A673 (cell line): ENCODE measurements around the gene C2CD2L. TPM values are rescaled to one million over a fixed set of nuclear protein-coding genes. Genes with fewer than 3 reads are reported as not detected.

ENCODE experiments used
- BruUV-seq: library from RNA; stranded (reverse); fragments of 400-500 nt; replicated peaks from 2 replicates; lab custom pipeline; 2021; lab: Mats Ljungman, UMichigan
- CTCF ChIA-PET: fragments of 300-600 bp; sonication (Branson Sonifier 250); formaldehyde crosslinking; loops from one replicate; lab custom pipeline; 2022; ENCODE audit warnings: antibody characterized with exemption; lab: Charles Lee
- POLR2A ChIA-PET: fragments of 300-600 bp; sonication (Branson Sonifier 250); formaldehyde crosslinking; loops from one replicate; lab custom pipeline; 2022; ENCODE audit warnings: antibody characterized with exemption; ENCODE audit not compliant: low non-redundant PET; lab: Charles Lee
- DNase-seq: peaks from one replicate; pipeline ENCODE4 v3.0.0-alpha.2; 2015; ENCODE audit warnings: low spot score
- H3K27ac ChIP-seq: fragments of 200-600 bp; sonication (generic); 2 replicates; pipeline ENCODE4 v1.5.1; 2016; ENCODE audit warnings: mixed run types, low read depth, mild to moderate bottlenecking, mixed read lengths, antibody characterized with exemption, low read length; ENCODE audit not compliant: poor library complexity, severe bottlenecking
- H3K27me3 ChIP-seq: fragments of 200-600 bp; sonication (generic); replicated peaks from 2 replicates; pipeline ENCODE4 v1.6.1; 2017; ENCODE audit warnings: mixed run types, low read depth, mild to moderate bottlenecking, mixed read lengths, antibody characterized with exemption, low read length; ENCODE audit not compliant: insufficient read depth, poor library complexity
- H3K36me3 ChIP-seq: fragments of 200-600 bp; sonication (generic); 2 replicates; pipeline ENCODE4 v1.6.1; 2016; ENCODE audit warnings: mixed run types, mild to moderate bottlenecking, mixed read lengths, antibody characterized with exemption, low read length; ENCODE audit not compliant: insufficient read depth, poor library complexity, severe bottlenecking
- H3K4me1 ChIP-seq: fragments of 200-600 bp; sonication (generic); 2 replicates; pipeline ENCODE4 v1.6.1; 2017; ENCODE audit warnings: mixed run types, mild to moderate bottlenecking, mixed read lengths, antibody characterized with exemption, low read length; ENCODE audit not compliant: insufficient read depth, poor library complexity, severe bottlenecking
- H3K4me3 ChIP-seq: fragments of 200-600 bp; sonication (generic); 2 replicates; pipeline ENCODE4 v1.5.1; 2016; ENCODE audit warnings: low read depth, mixed run types, mild to moderate bottlenecking, mixed read lengths, low read length; ENCODE audit not compliant: poor library complexity, severe bottlenecking
- H3K9me3 ChIP-seq: fragments of 200-600 bp; sonication (generic); 2 replicates; pipeline ENCODE4 v1.6.1; 2016; ENCODE audit warnings: mixed run types, low read depth, mild to moderate bottlenecking, mixed read lengths, antibody characterized with exemption, low read length; ENCODE audit not compliant: poor library complexity, severe bottlenecking
- EZH2 ChIP-seq: fragments of 200-600 bp; sonication (generic); IDR thresholded peaks from 2 replicates; pipeline ENCODE4 v1.6.1; 2017; ENCODE audit warnings: borderline replicate concordance, low read depth, mild to moderate bottlenecking, mixed read lengths, antibody characterized with exemption, low read length; ENCODE audit not compliant: poor library complexity, severe bottlenecking
- intact Hi-C: fragments of 100-400 bp; cut with micrococcal nuclease; formaldehyde crosslinking; loops from one replicate; pipeline ENCODE4 v1.10.0; 2022; ENCODE audit not compliant: unreplicated experiment
- total RNA-seq: library from RNA; stranded (reverse); gene quantifications from 2 replicates; pipeline ENCODE4 v1.2.3, GENCODE V29; 2021
- TF ChIP-seq, protein P1 (sequence below): fragments of 300-800, 200-600 bp; sonication (generic); conservative IDR thresholded peaks from 2 replicates; pipeline ENCODE4 v1.5.1; 2017; ENCODE audit warnings: low read depth, mild to moderate bottlenecking, antibody characterized with exemption, low read length, moderate library complexity, mixed read lengths

C2CD2L gene
- total RNA-seq, 1 experiment from 2014 or later = 17.8 TPM

DNA sequence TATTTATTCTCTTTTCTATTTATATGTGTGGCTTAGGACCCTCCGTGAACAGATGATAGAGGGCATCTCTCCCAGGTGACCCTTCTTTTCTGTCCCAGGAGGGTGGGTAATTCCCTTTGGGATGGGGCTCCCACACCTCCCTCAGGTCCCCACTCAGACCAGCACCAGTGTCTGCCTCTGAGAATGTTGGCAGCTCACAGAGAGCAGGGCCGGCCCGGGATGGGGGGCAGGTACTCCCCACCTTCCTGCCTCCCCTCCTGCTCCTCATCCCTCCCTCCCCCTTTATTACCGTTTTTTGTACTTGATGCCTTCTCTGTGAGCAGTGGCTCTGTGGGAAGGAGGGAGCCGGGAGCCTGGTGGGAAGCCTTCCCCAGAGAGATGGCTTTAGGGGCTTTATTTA is 9.5 kb downstream of the C2CD2L start:
- Histone ChIP-seq H3K4me3 (no peak overlapping the region), H3K27ac (no peak overlapping the region), H3K4me1 (peaks cover 6% of the 10 kb centered on the region), H3K36me3 (peaks cover 21% of the 10 kb centered on the region), H3K9me3 (no peaks in the 10 kb centered on the region), H3K27me3 (no peaks in the 10 kb centered on the region)
- intact Hi-C loops = no loop called here
- POLR2A ChIA-PET = no interaction called here
- no TSS peak for BruUV-seq
- TF ChIP-seq, protein P1, sequence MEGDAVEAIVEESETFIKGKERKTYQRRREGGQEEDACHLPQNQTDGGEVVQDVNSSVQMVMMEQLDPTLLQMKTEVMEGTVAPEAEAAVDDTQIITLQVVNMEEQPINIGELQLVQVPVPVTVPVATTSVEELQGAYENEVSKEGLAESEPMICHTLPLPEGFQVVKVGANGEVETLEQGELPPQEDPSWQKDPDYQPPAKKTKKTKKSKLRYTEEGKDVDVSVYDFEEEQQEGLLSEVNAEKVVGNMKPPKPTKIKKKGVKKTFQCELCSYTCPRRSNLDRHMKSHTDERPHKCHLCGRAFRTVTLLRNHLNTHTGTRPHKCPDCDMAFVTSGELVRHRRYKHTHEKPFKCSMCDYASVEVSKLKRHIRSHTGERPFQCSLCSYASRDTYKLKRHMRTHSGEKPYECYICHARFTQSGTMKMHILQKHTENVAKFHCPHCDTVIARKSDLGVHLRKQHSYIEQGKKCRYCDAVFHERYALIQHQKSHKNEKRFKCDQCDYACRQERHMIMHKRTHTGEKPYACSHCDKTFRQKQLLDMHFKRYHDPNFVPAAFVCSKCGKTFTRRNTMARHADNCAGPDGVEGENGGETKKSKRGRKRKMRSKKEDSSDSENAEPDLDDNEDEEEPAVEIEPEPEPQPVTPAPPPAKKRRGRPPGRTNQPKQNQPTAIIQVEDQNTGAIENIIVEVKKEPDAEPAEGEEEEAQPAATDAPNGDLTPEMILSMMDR = no peak
- TF ChIP-seq EZH2 = no peak
- no peak for DNase-seq
- CTCF ChIA-PET = no interaction called here

DNA sequence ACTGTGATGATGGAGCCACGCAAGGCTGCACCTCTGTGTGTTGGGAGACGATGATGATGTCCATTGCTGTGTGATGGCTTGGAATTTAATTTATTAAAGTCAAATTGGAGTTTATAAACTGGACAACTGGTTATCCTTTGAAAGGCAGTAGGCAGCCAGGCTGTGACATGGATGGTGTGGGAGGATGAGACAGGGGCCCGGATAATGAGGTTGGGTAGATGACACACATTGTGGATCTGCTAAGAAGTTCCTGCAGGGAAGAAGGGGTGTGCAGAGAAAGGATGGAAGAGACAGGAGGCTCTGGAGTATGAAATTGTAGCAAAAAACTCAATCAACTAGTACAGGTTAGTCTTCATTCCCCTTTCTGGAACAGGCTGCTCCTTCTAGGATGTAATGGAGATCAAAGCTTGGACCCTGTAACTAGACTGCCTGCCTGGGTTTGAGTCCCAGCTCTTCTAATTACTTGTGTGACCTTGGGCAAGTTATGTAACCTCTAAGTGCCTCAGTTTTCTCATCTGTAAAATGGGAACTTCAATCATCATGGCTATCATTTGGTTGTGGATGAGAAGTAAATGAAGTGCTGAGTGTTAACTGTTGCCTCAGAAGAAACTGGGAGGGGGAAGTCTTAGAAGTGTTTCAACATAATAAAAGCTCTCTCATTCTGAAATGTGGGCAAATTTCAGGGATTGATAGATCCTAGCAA is 10.0 kb downstream of the C2CD2L start:
- Histone ChIP-seq H3K27me3 (no peaks in the 10 kb centered on the region), H3K4me3 (no peak overlapping the region), H3K9me3 (no peaks in the 10 kb centered on the region), H3K27ac (no peak overlapping the region), H3K36me3 (peaks cover 18% of the 10 kb centered on the region), H3K4me1 (peaks cover 7% of the 10 kb centered on the region)
- intact Hi-C loops = no loop called here
- DNase-seq = no peak
- no TSS peak for BruUV-seq
- TF ChIP-seq, protein P1 = no peak
- no peak for TF ChIP-seq EZH2
- CTCF ChIA-PET = no interaction called here
- POLR2A ChIA-PET = no interaction called here

DNA sequence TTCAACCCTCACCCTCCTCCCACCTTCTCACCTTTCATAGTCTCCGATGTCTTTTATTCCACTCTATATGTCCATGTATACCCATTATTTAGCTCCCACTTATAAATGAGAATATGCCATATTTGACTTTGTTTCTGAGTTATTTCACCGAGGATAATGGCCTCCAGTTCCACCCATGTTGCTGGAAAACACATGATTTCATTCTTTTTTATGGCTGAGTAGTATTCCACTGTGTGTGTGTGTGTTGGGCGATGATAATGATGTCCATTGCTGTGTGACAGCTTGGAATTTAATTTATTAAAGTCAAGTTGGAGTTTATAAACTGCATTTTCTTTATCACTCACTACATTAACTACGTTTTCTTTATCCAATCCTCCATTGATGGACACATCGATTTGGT is 11.1 kb downstream of the C2CD2L start:
- no TSS peak for BruUV-seq
- H3K27ac ChIP-seq = no peak overlapping the region
- no peaks in the 10 kb centered on the region for H3K9me3 ChIP-seq
- intact Hi-C loops = no loop called here
- POLR2A ChIA-PET = no interaction called here
- CTCF ChIA-PET = no interaction called here
- no peaks in the 10 kb centered on the region for H3K27me3 ChIP-seq
- peaks cover 14% of the 10 kb centered on the region for H3K36me3 ChIP-seq
- DNase-seq = no peak
- H3K4me1 ChIP-seq = peaks cover 14% of the 10 kb centered on the region
- H3K4me3 ChIP-seq = no peak overlapping the region
- no peak for TF ChIP-seq EZH2
- TF ChIP-seq, protein P1 = no peak
